PC-3 (cell line): ENCODE measurements around the gene LILRB2.

Source experiments
- CTCF ChIP-seq: fragments of 300-600 bp; sonication (generic); conservative IDR thresholded peaks from 2 replicates; pipeline ENCODE4 v1.5.1; 2017; ENCODE audit warnings: antibody characterized with exemption, low read depth, mild to moderate bottlenecking, low read length
- EZH2 ChIP-seq: fragments of 300-600 bp; sonication (generic); IDR thresholded peaks from one replicate; pipeline ENCODE4 v1.6.1; 2017; ENCODE audit warnings: antibody characterized with exemption, mild to moderate bottlenecking, low read length; ENCODE audit not compliant: unreplicated experiment
- EZH2phosphoT487 ChIP-seq: fragments of 300-600 bp; sonication (generic); IDR thresholded peaks from 2 replicates; pipeline ENCODE4 v1.6.1; 2018; ENCODE audit warnings: mild to moderate bottlenecking, antibody characterized with exemption, low read length, borderline replicate concordance

- TF ChIP-seq EZH2 = no peak
- TF ChIP-seq CTCF = no peak
- no peak for TF ChIP-seq EZH2phosphoT487
These were observed 31.8 kb upstream of the LILRB2 start, which contains the start of gene LILRA5 for GRCh38 chr19:54312436-54313377.
